ENCODE measurements around the gene UST. TPM values are rescaled to one million over a fixed set of nuclear protein-coding genes. Genes with fewer than 3 reads are reported as not detected.

The UST gene
- total RNA-seq, 1 experiment from 2014 or later, result 3.9 TPM

- Histone ChIP-seq H3K27me3 (ENCODE audit: low read length) (no peaks in the 10 kb centered on the region), H3K4me2 (ENCODE audit: low read length) (no peak overlapping the region), H3K9me3 (ENCODE audit: low read length) (0 out of 2 replicates have a peak, but pooled peaks cover 3% of the 10 kb centered on the region), H3K4me1 (ENCODE audit: insufficient read depth, low read length) (peaks cover 3% of the 10 kb centered on the region), H3F3A (ENCODE audit: low read length, unreplicated experiment) (no peaks in the 10 kb centered on the region), H3K4me3 (ENCODE audit: low read length) (no peak overlapping the region), H3K9me2 (replicated peaks; ENCODE audit: low read length) (no peaks in the 10 kb centered on the region), H3K9ac (ENCODE audit: low read length) (no peak overlapping the region), H4K20me1 (ENCODE audit: low read length) (no peaks in the 10 kb centered on the region), H2AFZ (ENCODE audit: low read length) (no peak overlapping the region), H3K36me3 (ENCODE audit: low read depth, low read length) (no peaks in the 10 kb centered on the region), H3K79me2 (ENCODE audit: low read length) (no peaks in the 10 kb centered on the region), H3K27ac (ENCODE audit: low read length) (no peak overlapping the region)
- BruUV-seq (replicated peaks), result no TSS peak
- intact Hi-C loops (cut with micrococcal nuclease), result no loop called here
- DNase-seq (no peak), ATAC-seq (no peak)
- POLR2A ChIA-PET (ENCODE audit: unreplicated experiment), result no interaction called here
- no peak for TF ChIP-seq EZH2 (IDR thresholded peaks at IDR 0.05; ENCODE audit: low read length, unreplicated experiment)
- TF ChIP-seq, protein P1, sequence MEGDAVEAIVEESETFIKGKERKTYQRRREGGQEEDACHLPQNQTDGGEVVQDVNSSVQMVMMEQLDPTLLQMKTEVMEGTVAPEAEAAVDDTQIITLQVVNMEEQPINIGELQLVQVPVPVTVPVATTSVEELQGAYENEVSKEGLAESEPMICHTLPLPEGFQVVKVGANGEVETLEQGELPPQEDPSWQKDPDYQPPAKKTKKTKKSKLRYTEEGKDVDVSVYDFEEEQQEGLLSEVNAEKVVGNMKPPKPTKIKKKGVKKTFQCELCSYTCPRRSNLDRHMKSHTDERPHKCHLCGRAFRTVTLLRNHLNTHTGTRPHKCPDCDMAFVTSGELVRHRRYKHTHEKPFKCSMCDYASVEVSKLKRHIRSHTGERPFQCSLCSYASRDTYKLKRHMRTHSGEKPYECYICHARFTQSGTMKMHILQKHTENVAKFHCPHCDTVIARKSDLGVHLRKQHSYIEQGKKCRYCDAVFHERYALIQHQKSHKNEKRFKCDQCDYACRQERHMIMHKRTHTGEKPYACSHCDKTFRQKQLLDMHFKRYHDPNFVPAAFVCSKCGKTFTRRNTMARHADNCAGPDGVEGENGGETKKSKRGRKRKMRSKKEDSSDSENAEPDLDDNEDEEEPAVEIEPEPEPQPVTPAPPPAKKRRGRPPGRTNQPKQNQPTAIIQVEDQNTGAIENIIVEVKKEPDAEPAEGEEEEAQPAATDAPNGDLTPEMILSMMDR (conservative IDR thresholded peaks at IDR 0.05; ENCODE audit: low read depth, low read length), result no peak
- no peak for TF ChIP-seq EZH2phosphoT487 (IDR thresholded peaks at IDR 0.05; ENCODE audit: borderline replicate concordance, low read length)
- CTCF ChIA-PET, result no interaction called here
These were observed 48.0 kb downstream of the UST start for GRCh38 chr6:148794797-148795196.

DNA sequence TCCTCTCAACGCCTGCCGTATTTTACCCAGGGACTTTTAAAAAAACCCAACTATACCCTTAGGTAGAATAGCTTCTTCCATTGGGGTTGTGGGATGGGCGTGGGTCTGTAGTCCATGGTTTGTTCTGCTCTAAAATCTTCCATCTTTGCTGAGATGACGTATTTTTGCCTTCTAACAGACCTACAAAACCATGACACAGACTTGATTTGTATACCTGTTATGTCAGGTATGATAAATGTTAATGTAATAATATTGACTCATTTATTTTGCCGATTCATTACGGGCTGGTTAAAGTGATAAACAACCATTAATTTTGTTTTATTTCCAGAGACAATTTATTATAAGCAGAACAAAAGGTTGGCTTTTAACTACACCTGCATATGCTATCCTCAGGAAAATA is 48.7 kb downstream of the UST start:
- TF ChIP-seq EZH2phosphoT487 (IDR thresholded peaks at IDR 0.05; ENCODE audit: borderline replicate concordance, low read length) (no peak), EZH2 (IDR thresholded peaks at IDR 0.05; ENCODE audit: low read length, unreplicated experiment) (no peak)
- TF ChIP-seq, protein P1 (conservative IDR thresholded peaks at IDR 0.05; ENCODE audit: low read depth, low read length), result no peak
- Histone ChIP-seq H3K79me2 (ENCODE audit: low read length) (no peaks in the 10 kb centered on the region), H3K36me3 (ENCODE audit: low read depth, low read length) (no peaks in the 10 kb centered on the region), H3K27ac (ENCODE audit: low read length) (no peak overlapping the region), H3K9me2 (replicated peaks; ENCODE audit: low read length) (no peaks in the 10 kb centered on the region), H3K4me3 (ENCODE audit: low read length) (no peak overlapping the region), H2AFZ (ENCODE audit: low read length) (no peak overlapping the region), H3K9me3 (ENCODE audit: low read length) (0 out of 2 replicates have a peak, but pooled peaks cover 3% of the 10 kb centered on the region), H3F3A (ENCODE audit: low read length, unreplicated experiment) (no peaks in the 10 kb centered on the region), H3K27me3 (ENCODE audit: low read length) (no peaks in the 10 kb centered on the region), H3K9ac (ENCODE audit: low read length) (no peak overlapping the region), H3K4me2 (ENCODE audit: low read length) (no peak overlapping the region), H3K4me1 (ENCODE audit: insufficient read depth, low read length) (peaks cover 8% of the 10 kb centered on the region), H4K20me1 (ENCODE audit: low read length) (no peaks in the 10 kb centered on the region)
- ATAC-seq, result no peak
- intact Hi-C loops (cut with micrococcal nuclease), result no loop called here
- POLR2A ChIA-PET (ENCODE audit: unreplicated experiment), result no interaction called here
- no TSS peak for BruUV-seq (replicated peaks)
- CTCF ChIA-PET, result no interaction called here
- DNase-seq, result no peak

GRCh38 chr6:148799647-148800046 is 52.8 kb downstream of the UST start:
- H3K4me3 ChIP-seq (ENCODE audit: low read length), result no peak overlapping the region
- H3K4me2 ChIP-seq (ENCODE audit: low read length), result no peak overlapping the region
- no peaks in the 10 kb centered on the region for H3K9me3 ChIP-seq (ENCODE audit: low read length)
- H2AFZ ChIP-seq (ENCODE audit: low read length), result no peak overlapping the region
- H3K36me3 ChIP-seq (ENCODE audit: low read depth, low read length), result no peaks in the 10 kb centered on the region
- no peaks in the 10 kb centered on the region for H3K27me3 ChIP-seq (ENCODE audit: low read length)
- ATAC-seq (no peak), DNase-seq (no peak)
- POLR2A ChIA-PET (ENCODE audit: unreplicated experiment), result no interaction called here
- peaks cover 8% of the 10 kb centered on the region for H3K4me1 ChIP-seq (ENCODE audit: insufficient read depth, low read length)
- no peak overlapping the region for H3K27ac ChIP-seq (ENCODE audit: low read length)
- intact Hi-C loops (cut with micrococcal nuclease), result no loop called here
- CTCF ChIA-PET, result no interaction called here
- H3K9me2 ChIP-seq (replicated peaks; ENCODE audit: low read length), result no peaks in the 10 kb centered on the region
- H3K9ac ChIP-seq (ENCODE audit: low read length), result no peak overlapping the region
- H4K20me1 ChIP-seq (ENCODE audit: low read length), result no peaks in the 10 kb centered on the region
- no TSS peak for BruUV-seq (replicated peaks)
- H3F3A ChIP-seq (ENCODE audit: low read length, unreplicated experiment), result no peaks in the 10 kb centered on the region
- TF ChIP-seq EZH2phosphoT487 (IDR thresholded peaks at IDR 0.05; ENCODE audit: borderline replicate concordance, low read length) (no peak), EZH2 (IDR thresholded peaks at IDR 0.05; ENCODE audit: low read length, unreplicated experiment) (no peak)
- TF ChIP-seq, protein P1 (conservative IDR thresholded peaks at IDR 0.05; ENCODE audit: low read depth, low read length), result no peak
- no peaks in the 10 kb centered on the region for H3K79me2 ChIP-seq (ENCODE audit: low read length)
